HG02588 (cell line): ENCODE data around the gene PRR33.
"Not testable (repeated sequence)": the region's sequence is repeated elsewhere in the genome, so short reads cannot be mapped to it uniquely, and the experiment has no call there.

ENCODE experiments used
- ATAC-seq: cut with Tn5 transposase; IDR thresholded peaks from one replicate; pipeline ENCODE4 v1.9.1; 2021; ENCODE audit warnings: mild to moderate bottlenecking, moderate library complexity; ENCODE audit not compliant: unreplicated experiment

PRR33 gene

DNA sequence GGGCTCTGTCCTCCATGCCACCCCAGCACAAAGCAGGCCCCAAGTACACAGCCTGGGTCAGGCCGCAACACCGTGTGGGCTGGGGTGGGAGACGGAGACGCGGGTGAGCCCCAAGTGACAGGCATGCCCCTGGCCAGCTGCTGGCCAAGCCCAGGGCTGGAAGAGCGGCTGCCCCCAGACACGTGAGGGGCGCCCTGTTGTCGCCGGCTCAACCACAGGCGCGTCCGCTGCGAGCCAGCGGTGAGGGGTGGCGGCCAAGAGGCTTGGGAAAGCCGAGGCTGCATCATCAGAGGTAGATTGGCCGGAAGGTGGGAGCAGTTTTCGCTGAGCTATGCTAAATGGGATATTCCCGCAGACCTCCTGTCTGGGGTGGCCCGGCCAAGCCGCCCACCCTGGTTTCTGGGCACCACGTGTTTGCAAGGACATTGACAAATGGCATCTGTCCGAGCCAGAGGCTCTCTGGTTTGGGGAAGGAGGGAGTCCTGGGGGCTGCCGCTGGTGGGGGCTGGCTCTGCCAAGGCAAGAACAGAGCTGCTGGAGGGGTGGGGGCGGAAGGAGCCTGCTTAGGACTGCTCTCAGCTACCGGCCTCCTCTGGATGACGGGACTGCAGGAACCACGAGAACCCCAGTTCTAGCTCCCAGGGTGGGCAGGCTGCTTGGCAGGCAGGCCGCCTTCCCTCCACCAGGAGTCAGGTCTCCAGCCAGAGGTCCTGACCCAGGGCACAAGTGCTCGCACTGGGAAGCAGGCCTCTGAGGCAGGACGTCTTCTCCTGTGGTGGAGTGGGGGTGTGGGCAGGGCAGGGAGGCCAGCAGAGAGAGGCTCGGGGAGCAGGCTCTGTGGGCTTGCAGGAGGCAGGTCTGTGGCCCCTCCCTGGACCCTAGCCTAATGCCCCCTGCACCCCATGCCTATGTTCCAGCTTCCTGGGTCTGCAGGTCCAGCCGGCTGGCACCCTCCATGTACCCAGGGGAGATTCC lies 552 bp downstream of the PRR33 start:
- no peak for ATAC-seq

DNA sequence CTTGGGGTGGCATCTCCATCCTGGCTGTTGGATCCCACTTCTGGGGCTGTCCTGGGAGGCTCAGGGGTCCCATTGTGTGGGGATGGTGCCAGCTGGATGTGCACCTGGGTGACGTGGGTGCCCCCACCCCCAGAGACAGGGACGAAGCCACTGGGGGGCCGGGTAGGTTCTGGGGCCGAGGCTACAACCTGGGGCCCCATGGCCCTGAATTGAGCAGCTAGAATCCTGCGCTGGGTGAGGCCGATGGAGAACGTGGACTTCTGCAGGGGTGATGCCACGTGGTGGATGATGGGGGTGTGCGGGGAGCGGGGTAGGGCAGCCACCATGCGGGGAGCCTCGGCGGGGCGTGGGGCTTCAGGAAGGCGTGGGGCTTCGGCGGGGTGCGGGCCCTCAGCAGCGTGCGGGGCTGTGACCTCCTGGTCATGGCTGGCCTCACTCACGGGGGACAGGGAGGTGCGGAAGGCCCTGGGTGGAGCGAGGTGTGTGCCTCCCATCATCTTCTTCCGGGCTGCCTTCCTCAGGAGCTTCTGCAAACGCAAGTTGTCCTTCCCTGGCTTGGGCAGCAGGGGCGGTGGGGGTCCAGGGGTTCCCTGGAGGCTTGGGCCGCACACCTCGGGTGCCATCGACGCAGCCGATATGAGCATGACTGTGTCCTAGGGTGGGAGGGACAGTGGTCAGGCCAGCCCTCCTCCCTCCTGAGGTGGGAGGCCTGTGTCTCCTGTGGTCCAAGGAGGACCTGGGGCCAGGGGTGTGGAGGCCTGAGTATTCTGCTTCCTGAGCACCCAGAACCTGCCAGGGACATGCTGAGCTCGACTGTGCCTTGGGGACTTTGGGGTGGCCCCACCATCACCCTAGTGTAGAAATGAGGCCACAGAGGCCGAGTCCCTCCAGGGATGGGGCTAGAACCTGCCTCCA lies 1.5 kb downstream of the PRR33 start:
- ATAC-seq: no peak

DNA sequence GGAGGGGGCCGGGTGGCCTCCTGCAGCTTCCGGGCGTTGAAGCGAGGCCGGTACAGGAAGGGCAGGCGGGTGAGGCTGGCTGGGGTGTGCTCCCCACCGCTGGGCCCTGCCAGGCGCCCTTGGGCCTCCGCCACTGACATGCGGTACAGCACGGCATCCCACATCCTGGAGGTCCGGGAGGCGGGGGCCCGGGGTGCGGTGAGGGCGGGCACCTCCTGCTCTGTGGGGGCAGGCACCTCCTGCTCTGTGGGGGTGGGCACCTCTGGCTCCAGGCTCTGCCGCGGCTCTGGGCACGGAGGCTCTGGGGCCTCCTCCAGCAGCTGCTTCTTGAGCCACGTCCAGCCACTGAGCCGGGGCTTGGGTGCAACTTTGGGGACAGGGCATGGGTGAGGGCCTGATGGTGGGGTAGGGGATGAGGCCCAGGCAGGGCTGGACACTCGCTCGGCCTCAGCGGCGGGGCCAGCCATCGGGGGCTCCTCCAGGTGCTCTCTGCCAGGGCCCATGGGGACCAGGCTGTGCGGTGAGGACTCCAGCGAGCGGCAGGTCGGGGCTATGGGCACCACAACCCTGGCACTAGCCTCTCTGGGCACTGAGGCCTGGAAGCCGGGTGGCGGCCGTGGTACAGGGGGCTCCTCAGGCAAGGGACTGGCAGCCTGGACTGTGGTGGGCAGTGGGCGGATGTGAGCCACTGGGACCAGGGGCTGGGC lies 2.3 kb downstream of the PRR33 start:
- ATAC-seq: no peak

DNA sequence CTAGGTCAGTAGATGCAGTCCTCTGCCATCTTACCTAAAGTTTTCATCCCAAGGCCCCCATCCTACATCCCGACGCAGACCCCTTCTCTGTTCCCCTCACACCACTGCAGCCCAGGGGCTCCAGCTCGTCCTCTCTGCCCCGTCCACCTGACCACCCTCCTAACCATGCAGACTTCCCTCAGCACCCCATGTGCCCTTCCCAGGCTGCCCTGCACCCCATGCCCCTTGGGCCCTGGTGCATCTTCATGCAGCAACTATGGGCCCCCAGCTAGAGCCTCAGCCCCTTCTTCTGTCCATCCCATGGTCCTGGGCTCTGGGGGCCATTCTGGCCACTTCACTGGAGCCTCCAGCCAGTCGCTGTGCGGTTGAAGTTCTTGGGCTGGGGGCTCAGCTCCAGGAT lies 2.9 kb downstream of the PRR33 start:
- ATAC-seq: no peak

DNA sequence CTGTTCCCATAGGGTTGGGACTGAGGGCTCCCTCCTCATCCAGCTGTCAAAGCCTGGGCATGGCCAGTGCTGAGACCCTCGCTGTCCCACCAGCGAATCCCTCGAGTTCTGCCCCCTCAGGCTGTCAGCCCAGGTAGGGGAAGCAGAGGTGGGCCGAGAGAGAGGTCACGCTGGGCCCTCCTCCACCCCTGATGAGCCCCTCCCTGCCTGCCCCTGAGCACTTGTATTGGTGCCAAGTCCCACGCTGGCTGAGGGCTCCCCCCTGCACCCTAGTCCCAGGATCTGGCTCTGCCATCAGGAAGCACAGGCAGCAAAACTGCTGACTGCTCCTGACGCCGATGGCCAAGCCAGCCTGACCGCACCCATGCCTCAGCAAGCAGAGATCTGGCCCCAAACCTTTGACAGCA lies 3.3 kb downstream of the PRR33 start:
- no peak for ATAC-seq

DNA sequence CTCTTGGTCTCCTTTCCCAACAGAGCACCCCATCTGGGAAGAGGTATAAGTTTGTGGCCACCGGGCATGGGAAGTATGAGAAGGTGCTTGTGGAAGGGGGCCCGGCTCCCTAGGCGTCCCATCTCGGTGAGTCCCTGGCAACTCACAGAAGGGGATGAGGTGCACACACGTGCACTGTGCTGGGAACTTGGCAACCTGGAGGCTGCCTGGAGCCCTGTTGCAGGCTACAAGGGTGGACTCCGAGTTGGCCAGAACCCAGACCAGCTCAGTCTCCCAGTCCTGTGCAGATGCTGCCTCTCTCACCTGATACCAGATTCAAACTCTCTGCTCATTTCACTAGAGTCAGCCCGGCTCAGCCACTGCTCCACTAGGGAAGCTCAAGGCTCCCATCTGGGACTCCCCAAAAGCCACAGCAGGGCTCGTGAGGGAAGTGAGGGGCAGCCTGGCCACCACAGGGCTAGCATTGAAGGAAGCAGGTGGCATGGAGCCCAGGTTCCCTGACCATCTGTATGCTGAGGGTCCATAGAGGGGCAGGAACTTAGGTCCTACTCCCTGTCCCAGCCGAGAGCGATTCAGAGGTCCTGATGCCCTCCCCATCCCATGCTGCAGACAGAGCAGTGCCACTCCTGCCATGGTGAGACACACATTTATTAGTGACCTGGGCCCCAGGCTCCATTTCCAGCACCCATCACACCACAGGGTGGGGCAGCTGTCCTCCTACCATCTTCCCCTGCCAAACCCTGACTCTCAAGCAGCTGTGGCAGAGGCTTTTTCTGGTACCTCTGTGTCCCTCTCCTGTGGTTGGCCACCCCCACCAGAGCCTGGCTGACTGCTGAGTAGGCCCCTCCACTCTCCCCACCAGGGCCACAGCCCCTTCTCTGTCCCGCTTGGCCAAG lies 4.0 kb downstream of the PRR33 start:
- ATAC-seq: no peak

DNA sequence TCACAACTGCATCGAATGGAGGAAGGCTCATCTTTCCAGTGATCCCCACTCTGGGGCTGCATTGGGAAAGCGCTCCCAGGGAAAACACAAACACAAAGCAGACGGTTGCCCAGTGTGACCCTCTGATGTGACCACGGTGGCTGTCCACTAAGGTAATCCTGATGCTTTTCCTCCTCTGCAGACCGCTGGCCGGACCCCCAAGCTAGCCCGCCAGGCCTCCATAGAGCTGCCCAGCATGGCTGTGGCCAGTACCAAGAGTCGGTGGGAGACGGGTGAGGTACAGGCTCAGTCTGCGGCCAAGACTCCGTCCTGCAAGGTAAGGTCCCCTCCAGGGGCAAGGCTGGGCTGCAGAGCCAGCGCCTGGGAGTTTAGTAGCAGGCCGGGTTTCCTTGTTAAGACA lies 5.1 kb downstream of the PRR33 start:
- ATAC-seq: not testable (repeated sequence)

DNA sequence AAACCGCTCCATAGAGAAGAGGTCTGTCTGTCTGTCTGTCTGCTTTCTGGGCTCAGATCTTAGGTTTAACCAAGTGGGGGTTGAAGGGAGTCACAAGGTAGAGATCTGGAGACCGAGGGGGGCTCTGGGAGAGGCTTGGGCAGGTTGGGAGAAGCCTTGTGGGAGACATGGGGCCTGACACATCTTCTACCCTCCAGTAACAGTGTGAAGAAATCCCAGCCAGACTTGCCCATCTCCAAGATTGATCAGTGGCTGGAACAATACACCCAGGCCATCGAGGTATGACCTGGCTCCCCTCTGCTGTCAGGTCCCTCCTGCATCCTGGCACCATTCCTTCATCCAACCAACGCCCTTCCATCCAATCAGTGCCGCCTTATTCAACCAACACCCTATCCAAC lies 7.4 kb downstream of the PRR33 start:
- ATAC-seq: no peak

DNA sequence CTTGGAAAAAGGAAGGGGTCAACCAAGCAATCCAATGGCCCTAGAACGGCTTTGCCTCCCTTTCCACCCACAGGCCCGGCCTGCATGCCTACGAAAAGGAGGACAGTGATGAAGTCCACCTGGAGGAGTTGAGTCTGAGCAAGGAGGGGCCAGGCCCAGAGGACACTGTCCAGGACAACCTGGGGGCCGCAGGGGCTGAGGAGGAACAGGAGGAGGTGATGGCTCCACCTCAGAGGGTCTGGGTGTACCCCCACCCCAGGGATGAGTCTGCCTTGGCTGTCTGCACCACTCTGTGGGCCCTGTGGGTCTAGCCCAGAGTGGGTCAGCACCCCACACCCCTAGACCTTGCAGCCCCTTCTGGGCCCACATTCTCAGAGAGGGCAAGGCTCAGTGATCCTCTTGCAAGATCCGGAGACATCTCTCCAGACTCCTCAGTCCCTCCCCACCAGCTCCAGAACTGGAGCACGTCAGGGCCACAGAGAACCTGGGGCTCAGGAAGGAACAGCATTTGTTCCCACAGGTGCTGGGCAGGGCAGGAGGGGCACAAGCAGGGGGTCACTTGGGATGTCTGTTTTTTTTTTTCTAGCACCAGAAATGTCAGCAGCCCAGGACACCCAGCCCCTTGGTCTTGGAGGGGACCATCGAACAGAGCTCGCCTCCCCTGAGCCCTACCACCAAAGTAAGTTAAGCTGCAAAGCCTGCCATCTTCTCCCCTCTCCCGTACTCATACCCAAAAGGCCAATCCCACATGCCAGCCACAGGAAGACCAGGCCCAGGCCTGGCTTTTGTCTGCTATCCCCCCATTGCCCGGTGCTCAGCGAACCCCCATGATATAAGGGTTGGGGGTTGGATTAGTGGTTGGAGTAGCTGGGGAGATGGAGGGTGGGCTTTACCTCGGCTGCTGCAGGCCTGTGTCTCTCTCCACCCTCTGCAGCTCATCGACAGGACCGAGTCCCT lies 8.1 kb downstream of the PRR33 start:
- no peak for ATAC-seq

DNA sequence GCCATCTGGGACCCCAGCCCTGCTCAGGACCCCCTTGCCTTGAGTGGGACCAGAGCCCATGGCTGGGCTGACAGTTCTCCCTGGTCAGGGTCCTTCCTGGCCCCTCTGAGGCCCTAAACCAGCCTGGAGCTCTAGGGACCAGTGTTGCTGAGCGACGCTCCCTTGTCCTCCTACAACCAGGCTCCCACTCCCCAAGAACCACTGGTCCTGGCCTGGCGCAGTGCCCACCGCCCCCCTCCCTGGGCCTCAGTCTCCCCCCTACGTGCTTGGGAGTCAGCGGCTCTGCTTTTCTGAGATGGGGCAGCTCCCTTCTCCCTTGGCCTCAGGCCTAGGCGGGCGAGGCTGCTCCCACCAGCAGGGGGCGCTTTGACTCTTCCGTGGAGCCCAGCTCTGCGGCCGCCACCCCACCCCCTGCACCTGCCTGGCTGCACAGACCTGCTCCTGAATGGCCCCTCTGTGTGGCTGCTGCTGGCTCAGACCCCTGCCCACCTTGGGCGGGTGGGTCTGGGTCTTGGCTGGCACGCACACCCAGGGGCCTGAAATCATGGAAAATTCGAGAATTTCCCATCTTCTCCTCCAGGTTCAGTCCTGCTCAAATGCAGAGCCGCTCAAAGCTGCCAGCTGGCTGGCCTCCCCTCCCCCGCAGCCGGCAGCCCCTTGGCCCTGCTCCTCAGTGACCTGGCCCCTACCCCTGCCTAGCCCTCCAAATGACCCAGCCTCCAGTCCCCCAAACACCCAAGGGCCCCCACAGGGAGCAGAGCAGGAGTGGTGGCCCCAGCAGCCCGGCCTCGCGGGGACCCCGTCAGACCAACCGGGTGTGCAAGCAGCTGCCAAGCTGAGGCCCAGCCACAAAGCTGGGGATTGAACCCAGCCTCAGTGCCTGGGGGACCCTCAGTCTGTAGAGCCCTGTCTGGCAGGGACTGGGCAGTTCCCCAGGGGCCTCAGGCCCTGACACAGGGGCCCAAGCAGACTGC lies 9.1 kb downstream of the PRR33 start:
- ATAC-seq: no peak

DNA sequence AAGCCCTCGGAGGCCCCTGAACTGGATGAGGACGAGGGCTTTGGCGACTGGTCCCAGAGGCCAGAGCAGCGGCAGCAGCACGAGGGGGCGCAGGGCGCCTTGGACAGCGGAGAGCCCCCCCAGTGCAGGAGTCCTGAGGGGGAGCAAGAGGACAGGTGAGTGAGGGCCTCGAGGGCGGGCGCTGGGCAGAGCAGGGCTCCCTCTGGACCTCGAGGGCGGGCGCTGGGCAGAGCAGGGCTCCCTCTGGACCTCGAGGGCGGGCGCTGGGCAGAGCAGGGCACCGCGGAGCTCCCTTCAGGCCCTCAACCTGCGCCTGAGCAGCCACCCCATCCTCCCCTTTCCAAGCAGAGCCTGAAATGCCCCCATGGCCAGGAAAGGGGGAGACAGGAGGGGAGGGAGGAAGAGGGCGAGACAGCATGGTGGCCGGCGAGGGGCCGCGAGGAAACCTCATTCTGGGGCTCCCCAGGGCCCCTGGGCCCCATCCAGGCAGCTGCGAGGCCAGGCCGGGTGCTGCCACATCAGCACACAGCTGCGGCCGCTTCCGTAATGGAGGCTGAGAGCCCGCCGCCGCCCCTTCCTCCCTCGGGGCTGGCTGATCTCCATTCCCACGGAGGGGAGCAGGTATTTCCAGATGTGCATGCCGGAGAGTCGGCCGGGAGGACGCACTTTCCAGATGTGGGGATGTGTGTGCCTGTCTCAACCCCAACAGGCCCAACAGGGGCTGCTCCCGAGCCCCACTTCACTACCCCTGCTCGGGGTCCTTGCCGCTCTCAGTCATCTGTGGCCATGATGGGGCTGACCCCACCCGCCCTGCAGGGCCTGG lies 10.0 kb downstream of the PRR33 start:
- no peak for ATAC-seq

DNA sequence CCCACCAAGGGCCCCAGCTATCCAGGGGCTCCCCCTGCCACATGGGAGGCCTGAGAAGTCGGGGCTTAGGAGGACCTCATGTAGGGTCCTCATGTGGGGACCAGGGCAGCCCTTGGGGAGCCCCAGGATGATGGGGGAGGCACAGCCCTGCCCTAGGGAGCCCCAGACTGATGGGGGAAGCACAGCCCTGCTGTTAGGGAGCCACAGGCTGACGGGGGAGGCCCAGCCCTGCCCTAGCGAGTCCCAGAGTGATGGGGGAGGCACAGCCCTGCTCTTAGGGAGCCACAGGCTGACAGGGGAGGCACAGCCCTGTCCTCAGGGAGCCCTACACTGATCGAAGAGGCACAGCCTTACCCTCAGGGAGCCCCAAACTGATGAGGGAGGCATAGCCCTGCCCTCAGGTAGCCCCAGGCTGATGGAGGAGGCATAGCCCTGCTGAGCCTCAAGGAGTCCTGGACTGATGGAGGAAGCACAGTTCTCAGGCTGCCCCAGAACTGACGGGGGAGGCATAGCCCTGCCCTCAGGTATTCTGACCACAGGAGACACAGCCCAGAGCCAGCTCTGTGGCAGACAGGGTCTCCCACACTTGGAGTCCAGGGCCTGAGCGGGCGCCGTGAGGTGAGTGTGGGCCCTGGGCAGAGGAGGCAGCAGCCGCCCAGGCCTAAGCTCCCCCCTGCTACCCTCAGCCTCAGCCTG lies 10.8 kb downstream of the PRR33 start:
- no peak for ATAC-seq

DNA sequence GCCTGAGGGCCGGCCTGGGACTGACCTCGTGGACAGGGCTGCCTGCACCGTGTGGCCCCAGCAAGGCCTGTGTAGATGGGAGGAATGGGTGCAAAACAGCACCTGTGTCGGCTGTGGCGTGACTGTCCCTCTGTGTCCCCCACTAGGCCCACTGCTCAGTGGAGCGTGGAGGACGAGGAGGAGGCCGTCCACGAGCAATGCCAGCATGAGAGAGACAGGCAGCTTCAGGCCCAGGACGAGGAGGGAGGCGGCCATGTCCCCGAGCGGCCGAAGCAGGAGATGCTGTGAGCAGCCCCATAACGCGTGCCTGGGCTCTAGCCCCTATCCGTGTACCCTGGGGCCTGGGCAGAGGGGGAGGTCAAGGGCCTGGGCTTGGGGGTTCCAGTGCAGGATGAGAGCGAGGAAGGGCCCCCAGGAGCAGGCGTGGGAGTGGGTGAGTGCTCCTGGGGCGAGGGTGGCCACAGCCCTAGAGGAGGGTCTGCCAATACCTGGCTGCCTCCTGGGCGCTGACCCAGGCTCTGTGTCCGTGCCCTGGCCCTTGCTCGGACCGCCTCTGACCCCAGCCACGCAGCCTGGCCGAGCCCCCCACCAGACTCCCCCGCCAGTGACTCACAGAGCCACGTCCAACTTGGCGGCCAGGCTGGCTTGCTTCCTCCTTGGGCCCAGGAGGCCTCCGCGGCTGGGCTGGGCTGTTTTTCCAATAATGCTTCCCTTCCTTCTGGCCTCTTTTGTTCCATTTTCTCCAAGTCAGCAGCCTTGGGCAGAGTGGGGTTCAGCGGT lies 11.6 kb downstream of the PRR33 start:
- ATAC-seq: no peak

DNA sequence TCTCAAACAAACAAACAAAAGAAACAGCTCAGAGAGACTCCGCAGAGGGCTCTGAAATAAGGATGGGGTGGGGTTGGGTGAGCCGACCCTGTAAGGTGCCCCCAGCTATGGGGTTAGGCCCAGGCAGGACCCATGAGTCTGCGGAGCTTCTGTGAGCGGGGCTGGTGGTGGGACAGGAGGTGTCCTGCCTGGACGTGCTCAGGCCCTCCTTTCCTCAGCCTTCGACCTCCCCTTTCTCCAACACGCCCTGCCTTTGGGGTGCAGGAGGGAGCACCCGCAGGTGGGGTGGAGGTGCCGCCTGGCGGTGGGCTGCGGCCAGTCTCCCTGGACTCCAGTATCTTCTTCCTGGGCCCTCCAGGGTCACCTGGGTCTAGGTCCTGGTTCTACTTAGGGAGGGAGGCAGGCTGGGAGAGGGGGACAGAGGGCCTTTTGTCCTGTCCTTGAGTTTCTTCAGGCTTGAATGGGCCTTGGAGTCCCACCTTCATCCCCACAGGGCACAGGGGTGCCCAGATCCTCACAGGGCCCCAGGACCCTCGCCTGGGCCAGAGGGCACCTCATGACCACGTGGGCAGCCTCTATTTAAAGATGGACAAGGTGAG lies 12.3 kb downstream of the PRR33 start:
- ATAC-seq: no peak
